ENCODE measurements around the gene CCDC12.

Gene CCDC12

GRCh38 chr3:46954178-46954577 is 22.4 kb downstream of the CCDC12 start:
- no peak for DNase-seq

GRCh38 chr3:46953234-46954010 is 23.1 kb downstream of the CCDC12 start:
- no peak for DNase-seq

GRCh38 chr3:46952813-46953212 is 23.7 kb downstream of the CCDC12 start:
- no peak for DNase-seq

DNA sequence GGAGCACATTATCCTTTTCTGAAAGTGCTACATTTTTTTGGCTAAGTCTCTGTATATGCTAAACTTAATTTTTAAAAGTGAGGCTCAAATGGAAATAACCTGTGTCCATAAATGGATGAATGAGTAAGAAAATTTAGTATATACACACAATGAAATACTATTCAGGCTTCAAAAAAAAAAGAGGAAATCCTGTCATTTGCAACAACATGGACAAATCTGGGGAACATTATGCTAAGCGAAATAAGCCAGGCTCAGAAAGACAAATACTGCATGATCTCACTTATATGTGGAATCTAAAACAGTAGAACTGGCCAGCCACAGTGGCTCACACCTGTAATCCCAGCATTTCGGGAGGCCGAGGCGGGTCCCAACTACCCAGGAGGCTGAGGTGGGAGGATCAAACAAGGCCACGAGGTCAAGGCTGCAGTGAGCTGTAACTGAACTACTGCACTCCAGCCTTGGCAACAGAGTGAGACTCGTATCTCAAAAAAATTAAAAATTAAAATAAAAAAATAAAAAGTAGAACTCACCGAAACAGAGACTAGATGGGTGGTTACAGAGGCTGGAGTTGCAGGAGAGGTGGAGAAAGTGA is 25.8 kb downstream of the CCDC12 start:
- DNase-seq = no peak

- no peak for DNase-seq
Measured at GRCh38 chr3:46950177-46950576, 26.4 kb downstream of the CCDC12 start.

DNA sequence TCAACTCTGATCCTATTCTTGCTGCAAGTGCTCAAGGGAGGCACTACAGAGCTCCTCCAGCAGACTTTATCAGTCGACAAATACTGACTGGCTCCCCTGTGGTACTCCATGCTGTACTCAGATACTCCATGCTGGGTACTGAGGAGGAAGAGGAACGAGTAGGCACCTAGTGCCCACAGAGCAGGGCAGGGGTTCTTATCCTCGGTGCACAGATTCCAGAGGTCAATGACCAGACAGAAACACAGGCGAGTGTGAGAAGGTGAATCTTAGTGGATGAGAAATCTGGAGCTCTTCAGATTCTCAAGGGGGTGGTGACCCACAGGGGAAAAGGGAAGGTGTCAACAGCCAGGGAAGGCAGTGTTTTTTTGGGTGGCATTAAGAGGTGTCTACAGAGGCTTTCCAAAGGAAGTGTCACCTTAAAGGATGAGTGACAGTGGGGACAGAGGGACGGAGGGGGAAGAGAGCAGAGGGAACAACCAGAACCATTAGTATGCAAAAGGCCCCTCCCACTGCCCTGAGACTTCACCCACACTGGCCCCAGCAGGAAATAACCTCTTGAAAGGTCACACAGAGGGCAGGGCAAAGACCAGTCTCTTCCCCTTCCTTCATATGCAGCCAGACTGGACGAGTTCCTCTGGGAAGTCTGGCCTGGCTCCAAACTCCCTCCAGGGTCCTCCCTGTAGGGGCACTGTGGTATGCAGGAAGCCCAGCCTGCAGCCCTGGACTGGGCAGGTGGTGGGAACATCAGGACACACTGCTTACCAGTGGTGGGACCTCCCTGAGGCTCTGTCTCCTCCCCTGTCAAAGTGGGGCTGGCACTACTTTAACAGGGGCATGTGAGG is 27.5 kb downstream of the CCDC12 start:
- no peak for DNase-seq

DNA sequence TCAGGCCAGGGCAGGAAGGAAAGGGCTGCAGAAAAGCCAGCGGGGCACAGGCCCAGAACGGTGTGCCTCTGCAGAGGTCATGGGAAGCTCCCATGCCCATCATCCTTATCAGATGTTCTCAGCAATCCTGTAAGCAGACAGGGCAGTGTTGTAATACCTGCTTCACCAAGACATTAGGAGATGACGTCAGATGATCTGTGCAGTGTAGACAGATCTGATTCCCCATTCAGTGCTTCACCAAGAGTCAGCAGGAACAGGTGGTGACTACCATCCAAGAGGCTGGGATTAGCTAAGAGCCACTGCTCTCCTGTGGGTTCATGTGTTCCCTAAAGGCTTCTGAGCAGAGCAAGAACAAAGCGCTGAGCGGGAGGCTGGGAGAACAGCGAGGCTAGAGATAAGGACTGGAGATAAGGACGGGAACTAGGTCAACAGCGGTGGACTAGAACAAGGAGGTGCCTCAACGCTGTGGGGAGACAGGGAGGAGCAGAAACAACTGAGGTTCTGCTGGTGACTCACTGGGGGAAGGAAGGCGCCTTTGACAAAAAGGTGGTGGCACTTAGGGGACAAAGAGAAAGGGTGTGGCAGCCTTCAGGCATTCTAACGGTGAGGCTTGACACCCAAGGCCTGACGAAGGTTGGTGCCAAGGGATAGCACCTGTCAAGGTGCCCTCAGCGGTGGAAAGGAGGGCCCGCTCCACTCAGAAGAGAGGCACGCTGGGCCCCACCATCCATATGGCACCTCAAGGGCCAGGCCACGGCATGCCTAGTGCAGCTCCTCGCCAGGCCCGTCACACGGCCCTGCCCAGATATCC is 28.4 kb downstream of the CCDC12 start:
- no peak for DNase-seq

DNA sequence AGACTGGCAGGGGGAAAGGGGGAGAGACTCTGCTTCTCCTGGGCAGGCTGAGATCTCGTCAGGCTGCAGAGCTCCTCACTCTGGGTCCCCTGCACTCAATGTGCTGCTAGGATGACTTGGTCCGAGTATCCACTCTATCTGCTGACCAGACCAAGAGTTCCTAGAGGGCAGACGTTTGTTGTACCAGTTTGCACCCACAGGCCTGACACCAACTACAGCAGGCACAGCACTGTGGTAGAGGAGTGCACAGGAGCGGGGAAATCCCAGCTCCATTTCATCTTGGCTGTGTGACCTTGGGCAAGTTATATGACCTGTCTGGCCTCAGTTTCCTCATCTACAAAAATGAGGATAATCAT is 29.0 kb downstream of the CCDC12 start:
- no peak for DNase-seq

DNA sequence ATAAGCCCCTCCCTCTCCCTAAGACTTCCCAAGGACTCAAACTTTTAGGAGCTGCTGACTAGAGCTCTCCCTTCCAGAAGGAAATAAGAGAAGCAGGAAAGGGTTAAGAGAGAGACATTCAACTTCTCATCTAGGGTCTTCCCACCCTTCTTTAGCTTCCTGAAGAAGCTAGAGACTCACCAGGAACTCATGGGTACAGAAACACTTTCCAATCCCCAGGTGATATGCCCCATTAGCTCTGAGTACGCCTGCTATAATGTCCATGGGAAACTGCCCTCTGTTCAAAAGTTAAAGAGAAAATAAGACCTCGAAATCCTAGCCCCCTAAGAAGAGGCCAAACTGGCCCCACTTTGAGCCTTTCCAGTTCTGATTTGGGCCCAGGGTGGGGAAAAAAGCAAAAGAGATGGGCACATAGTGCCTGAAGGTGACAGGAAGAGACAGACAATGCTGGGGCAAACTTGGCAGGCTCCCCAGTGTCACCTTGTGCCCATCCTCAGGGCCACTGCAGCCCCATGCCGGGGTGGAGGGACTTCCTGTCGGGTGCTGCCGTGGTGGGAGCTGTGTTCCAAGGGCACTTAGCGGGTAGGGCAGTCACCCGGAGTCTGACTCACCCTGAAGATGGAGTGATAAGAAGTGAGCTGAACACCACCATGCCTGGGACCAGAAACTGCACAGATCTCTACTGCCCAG is 29.5 kb downstream of the CCDC12 start:
- DNase-seq = no peak

DNA sequence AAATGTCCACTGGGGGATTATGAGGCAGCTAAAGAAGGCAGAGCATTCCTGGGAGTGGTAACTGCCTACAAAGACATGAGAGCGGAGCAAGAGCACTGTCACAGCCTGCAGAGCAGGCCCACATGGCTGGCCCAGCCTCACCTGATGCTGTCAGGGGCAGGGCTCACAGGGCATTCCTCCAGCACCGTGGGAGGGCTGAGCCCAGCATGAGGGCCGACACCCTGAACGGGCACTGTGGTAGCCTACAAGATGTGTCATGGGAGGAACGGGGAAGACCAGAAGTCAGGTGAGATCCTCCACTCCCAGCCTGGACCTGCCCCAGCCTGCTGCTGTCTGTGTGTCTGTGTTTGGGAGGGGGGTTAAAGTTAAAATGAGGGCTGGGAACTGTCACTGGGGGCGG is 30.1 kb downstream of the CCDC12 start:
- DNase-seq = no peak

DNA sequence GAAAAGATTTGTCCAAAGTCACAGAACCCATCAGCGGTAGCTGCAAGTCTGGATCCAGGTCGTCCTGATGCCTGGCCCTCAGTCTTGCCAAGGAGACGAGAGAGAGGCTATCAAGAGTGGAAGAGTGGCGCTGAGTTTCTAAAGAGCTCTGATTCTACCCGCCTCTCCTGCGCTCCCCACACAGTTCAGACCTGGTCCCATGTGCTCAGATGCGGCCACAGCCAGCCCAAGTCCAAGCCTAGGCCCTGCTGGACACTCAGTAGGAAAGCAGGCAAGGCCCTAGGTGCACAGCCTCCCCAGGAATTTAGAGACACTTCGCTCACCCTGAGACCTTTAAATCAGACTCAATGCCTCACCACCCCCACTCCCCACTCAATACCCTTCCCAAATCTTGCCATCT is 32.4 kb downstream of the CCDC12 start:
- no peak for DNase-seq

GRCh38 chr3:46943237-46944187 is 33.0 kb downstream of the CCDC12 start:
- no peak for DNase-seq

GRCh38 chr3:46942481-46943236 is 33.9 kb downstream of the CCDC12 start:
- DNase-seq = no peak

DNA sequence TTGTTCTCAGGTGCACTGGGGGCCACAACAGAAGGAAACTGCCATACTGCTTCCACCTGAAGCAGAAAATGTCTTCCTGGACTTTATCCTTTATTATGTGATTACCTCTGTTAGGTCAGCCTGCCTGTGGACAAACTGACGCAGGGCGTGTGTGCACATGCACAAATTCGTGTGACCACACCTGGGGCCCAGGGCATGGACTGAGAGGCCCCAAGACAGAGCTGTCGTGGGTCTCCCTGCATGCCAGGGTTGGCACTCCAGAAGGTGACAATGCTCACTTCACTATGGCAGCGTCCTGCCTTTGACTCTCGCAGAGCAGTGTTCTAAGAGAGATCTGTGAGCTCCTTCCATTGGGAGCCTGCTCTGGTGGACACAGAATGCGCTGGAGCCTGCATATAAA is 34.5 kb downstream of the CCDC12 start:
- DNase-seq = no peak

DNA sequence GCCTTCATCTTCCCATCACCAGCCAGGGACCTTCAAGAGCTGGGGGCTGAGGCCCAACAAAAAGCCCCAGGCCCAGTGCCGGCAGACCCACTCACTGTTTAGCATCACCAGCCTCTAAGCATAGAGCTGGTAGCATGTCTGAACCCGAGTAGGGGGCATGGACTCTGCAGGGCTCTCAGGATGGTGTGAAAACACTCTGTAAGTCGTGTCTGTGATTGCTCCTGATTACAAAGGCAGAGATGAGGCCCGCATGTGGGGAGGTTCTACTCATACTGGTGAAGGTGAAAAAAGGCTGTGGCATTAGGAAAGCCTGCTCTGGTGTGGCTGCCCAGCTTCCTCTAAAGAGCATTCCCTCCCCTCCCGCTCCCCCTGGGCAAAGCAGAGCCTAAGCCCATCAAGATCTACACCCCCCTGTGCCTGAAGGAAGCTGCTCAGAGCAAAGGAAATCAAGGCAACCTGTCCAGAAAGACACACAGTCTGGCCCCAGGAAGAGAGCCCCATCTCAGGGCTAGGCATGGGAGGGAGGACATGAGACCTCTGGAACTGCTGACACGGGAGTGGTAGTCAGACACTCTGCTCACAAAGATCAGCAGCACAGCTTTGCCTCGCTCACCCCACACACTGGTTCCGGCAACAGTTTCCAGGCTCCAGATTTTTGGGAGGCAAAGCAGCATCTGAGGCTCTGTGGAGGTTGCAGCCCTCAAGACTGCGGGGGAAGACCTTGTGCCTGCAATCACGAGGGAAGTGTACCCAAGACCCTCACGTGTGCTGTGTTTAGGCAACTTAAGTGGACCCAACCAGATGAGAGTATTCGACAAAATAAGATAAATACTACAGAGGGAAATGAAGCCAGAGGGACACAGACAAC is 36.7 kb downstream of the CCDC12 start:
- DNase-seq = no peak

- no peak for DNase-seq
Measured at GRCh38 chr3:46938118-46938517, 38.4 kb downstream of the CCDC12 start.

- no peak for DNase-seq
Measured at GRCh38 chr3:46936733-46937250, 39.8 kb downstream of the CCDC12 start.

GRCh38 chr3:46935989-46936558 is 40.5 kb downstream of the CCDC12 start:
- DNase-seq = no peak

Data from NCI-H510A (cell line).